ENCODE data around the gene CREBL2. TPM values are rescaled to one million over a fixed set of nuclear protein-coding genes. Genes with fewer than 3 reads are reported as not detected.

The CREBL2 gene
- total RNA-seq, 1 experiment from 2014 or later, result 17.3 TPM

GRCh38 chr12:12563290-12563928 lies 48.3 kb upstream of the CREBL2 start:
- no peak for ATAC-seq
- Mint-ChIP-seq H3K9me3 (peaks cover 19% of the 10 kb centered on the region), H3K27ac (peak overlapping the region; percentile 94), H3K4me1 (peaks cover 29% of the 10 kb centered on the region), H3K36me3 (peaks cover 15% of the 10 kb centered on the region), H3K4me3 (peak overlapping the region; percentile 79), H3K27me3 (ENCODE audit: low read depth) (no peaks in the 10 kb centered on the region)
- CTCF ChIA-PET, result interaction anchor here (0.6 to 2.0 kb wide), 10 partner anchors 36 to 179 kb away, joined by 3 to 11 read pairs (median 4); no protein-coding TSS in a partner anchor
- POLR2A ChIA-PET, result interaction anchor here (0.5 to 1.0 kb wide), 4 partner anchors 48 to 303 kb away, joined by 3 to 6 read pairs (median 4); no protein-coding TSS in a partner anchor
- TF ChIP-seq ZNF317 (CRISPR knock-in tag; IDR thresholded peaks at IDR 0.05; ENCODE audit: borderline replicate concordance, low read depth), result no peak
- no peak for TF ChIP-seq TP53 (CRISPR knock-in tag; IDR thresholded peaks at IDR 0.05)
- no peak for TF ChIP-seq MXD4 (CRISPR knock-in tag; IDR thresholded peaks at IDR 0.05; ENCODE audit: borderline replicate concordance)
- no peak for TF ChIP-seq JAZF1 (CRISPR knock-in tag; IDR thresholded peaks at IDR 0.05)
- no peak for TF ChIP-seq IRF1 (CRISPR knock-in tag; IDR thresholded peaks at IDR 0.05)
- no peak for TF ChIP-seq CDX4 (CRISPR knock-in tag; IDR thresholded peaks at IDR 0.05; ENCODE audit: borderline replicate concordance)
- TF ChIP-seq ZNF232 (CRISPR knock-in tag; IDR thresholded peaks at IDR 0.05), result no peak
- no peak for TF ChIP-seq PRRX2 (CRISPR knock-in tag; IDR thresholded peaks at IDR 0.05)
- TF ChIP-seq ZNF281 (CRISPR knock-in tag; IDR thresholded peaks at IDR 0.05), result no peak
- no peak for TF ChIP-seq TEAD4 (CRISPR knock-in tag; IDR thresholded peaks at IDR 0.05)
- no peak for TF ChIP-seq ETV6 (CRISPR knock-in tag; IDR thresholded peaks at IDR 0.05)
- no peak for TF ChIP-seq ZSCAN18 (CRISPR knock-in tag; IDR thresholded peaks at IDR 0.05)
- no peak for TF ChIP-seq MYBL2 (CRISPR knock-in tag; IDR thresholded peaks at IDR 0.05)
- no peak for TF ChIP-seq FOXP1 (CRISPR knock-in tag; IDR thresholded peaks at IDR 0.05; ENCODE audit: borderline replicate concordance)
- no peak for DNase-seq (ENCODE audit: low spot score)

GRCh38 chr12:12564911-12565310 lies 46.8 kb upstream of the CREBL2 start:
- H3K27me3 Mint-ChIP-seq (ENCODE audit: low read depth), result no peaks in the 10 kb centered on the region
- H3K36me3 Mint-ChIP-seq, result peaks cover 15% of the 10 kb centered on the region
- ChIA-PET CTCF (interaction anchor here (0.7 to 1.3 kb wide), 2 partner anchors 43 to 137 kb away, joined by 3 read pairs; no protein-coding TSS in a partner anchor), POLR2A (no interaction called here)
- H3K9me3 Mint-ChIP-seq, result peaks cover 19% of the 10 kb centered on the region
- no peak overlapping the region for H3K27ac Mint-ChIP-seq
- peaks cover 15% of the 10 kb centered on the region for H3K4me1 Mint-ChIP-seq
- no peak for ATAC-seq
- DNase-seq (ENCODE audit: low spot score), result no peak
- no peak overlapping the region for H3K4me3 Mint-ChIP-seq
- TF ChIP-seq ZNF532 (CRISPR knock-in tag; IDR thresholded peaks at IDR 0.05; ENCODE audit: borderline replicate concordance) (no peak), FOXP4 (CRISPR knock-in tag; IDR thresholded peaks at IDR 0.05) (no peak), MYBL2 (CRISPR knock-in tag; IDR thresholded peaks at IDR 0.05) (no peak), IRF2 (CRISPR knock-in tag; IDR thresholded peaks at IDR 0.05; ENCODE audit: borderline replicate concordance, low read depth) (no peak), SOX15 (CRISPR knock-in tag; IDR thresholded peaks at IDR 0.05) (no peak)
